Stomach (tissue), 4 donors: ENCODE data around the gene MMP14.

ENCODE experiments used
- CTCF ChIP-seq, 7 experiments: fragments of 450-650 bp in 4 of 7; fragments of 200-600 bp in 3 of 7; sonication (generic) in 3 of 7; IDR thresholded peaks; one replicate each; pipeline ENCODE4 v1.5.1; 2016 to 2019; ENCODE audit warnings: antibody characterized with exemption in 7 of 7, control low read depth in 2 of 7, mild to moderate bottlenecking in 1 of 7
- EP300 ChIP-seq: sonication (generic); formaldehyde crosslinking; IDR thresholded peaks from one replicate; pipeline ENCODE4 v1.6.1; 2017; ENCODE audit warnings: antibody characterized with exemption
- POLR2A ChIP-seq, 4 donors: fragments of 450-650 bp; IDR thresholded peaks; one replicate each; pipeline ENCODE4 v1.6.1; 2016; ENCODE audit warnings: antibody characterized with exemption in 4 of 4, control low read depth in 2 of 4, mild to moderate bottlenecking in 1 of 4, moderate library complexity in 1 of 4
- POLR2AphosphoS5 ChIP-seq, 3 donors: sonication (generic); formaldehyde crosslinking; IDR thresholded peaks; one replicate each; pipeline ENCODE4 v1.6.1; 2016; ENCODE audit warnings: antibody characterized with exemption in 3 of 3

DNA sequence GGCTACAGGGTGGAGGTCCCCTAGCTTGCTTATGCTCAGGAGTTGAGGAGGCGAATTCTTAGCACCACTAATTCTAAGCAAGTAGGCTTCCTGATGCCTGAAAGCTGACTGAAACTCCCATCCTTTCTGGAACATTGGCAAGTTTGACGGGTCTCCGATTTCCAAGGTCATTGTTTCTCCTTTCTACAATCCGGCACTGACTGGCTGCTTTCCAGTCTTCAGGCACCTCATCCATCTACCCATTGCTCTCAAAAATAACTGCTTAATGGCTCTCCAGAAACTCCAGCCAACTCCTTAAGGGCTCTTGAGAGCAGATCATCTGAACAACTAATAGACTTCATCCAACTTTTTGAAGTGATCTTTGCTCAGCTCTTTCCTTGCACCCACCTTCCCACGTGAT is 60.0 kb downstream of the MMP14 start:
- no peak for TF ChIP-seq POLR2AphosphoS5 (IDR thresholded peaks at IDR 0.05)
- no peak for TF ChIP-seq CTCF (IDR thresholded peaks at IDR 0.05)
- TF ChIP-seq POLR2A (IDR thresholded peaks at IDR 0.05) = no peak
- no peak for TF ChIP-seq EP300
